ENCODE data around the gene KRTAP4-11.
"Not testable (repeated sequence)": the region's sequence is repeated elsewhere in the genome, so short reads cannot be mapped to it uniquely, and the experiment has no call there.

- TF ChIP-seq, protein P1, sequence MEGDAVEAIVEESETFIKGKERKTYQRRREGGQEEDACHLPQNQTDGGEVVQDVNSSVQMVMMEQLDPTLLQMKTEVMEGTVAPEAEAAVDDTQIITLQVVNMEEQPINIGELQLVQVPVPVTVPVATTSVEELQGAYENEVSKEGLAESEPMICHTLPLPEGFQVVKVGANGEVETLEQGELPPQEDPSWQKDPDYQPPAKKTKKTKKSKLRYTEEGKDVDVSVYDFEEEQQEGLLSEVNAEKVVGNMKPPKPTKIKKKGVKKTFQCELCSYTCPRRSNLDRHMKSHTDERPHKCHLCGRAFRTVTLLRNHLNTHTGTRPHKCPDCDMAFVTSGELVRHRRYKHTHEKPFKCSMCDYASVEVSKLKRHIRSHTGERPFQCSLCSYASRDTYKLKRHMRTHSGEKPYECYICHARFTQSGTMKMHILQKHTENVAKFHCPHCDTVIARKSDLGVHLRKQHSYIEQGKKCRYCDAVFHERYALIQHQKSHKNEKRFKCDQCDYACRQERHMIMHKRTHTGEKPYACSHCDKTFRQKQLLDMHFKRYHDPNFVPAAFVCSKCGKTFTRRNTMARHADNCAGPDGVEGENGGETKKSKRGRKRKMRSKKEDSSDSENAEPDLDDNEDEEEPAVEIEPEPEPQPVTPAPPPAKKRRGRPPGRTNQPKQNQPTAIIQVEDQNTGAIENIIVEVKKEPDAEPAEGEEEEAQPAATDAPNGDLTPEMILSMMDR (IDR thresholded peaks at IDR 0.05 in 2 of 3, conservative IDR thresholded peaks at IDR 0.05 in 1 of 3; ENCODE audit: control insufficient read depth in 2 of 3, extremely low read depth in 1 of 3, insufficient read depth in 1 of 3, low read depth in 3 of 3, low read length in 3 of 3), result not testable (repeated sequence)
- not testable (repeated sequence) for TF ChIP-seq KDM1A (IDR thresholded peaks at IDR 0.05; ENCODE audit: borderline replicate concordance)
Observed at GRCh38 chr17:41119696-41120690, 1.8 kb upstream of the KRTAP4-11 start.
